C1 segment of cervical spinal cord (tissue), 14 donors: Measurements from ENCODE around the gene OR2T5.
"Not testable (repeated sequence)": the region's sequence is repeated elsewhere in the genome, so short reads cannot be mapped to it uniquely, and the experiment has no call there.

Source experiments
- DNase-seq, 14 donors: peaks; one replicate each; lab custom pipeline; 2025; lab: John Stamatoyannopoulos, UW

Gene OR2T5, protein sequence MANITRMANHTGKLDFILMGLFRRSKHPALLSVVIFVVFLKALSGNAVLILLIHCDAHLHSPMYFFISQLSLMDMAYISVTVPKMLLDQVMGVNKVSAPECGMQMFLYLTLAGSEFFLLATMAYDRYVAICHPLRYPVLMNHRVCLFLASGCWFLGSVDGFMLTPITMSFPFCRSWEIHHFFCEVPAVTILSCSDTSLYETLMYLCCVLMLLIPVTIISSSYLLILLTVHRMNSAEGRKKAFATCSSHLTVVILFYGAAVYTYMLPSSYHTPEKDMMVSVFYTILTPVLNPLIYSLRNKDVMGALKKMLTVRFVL

DNA sequence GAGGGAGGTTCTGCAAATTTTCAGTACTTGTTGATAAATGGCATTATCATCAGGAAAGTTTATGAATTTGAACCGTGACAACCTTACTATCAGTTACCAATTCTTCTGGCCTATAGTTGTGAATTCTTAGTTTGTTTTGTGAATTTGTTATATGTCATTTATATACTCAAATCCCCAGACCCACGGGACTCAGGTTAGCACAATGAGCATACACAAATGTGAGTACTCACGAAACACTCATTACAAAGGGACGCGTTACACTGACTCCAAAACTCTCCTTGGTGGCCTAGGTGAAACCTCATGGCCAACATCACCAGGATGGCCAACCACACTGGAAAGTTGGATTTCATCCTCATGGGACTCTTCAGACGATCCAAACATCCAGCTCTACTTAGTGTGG lies at the start of gene OR2T5:
OR2T5 (plus strand) TSS at position 301 of the 400 bp plus-strand sequence; CDS start at position 301, 0 bp downstream.
- not testable (repeated sequence) for DNase-seq

DNA sequence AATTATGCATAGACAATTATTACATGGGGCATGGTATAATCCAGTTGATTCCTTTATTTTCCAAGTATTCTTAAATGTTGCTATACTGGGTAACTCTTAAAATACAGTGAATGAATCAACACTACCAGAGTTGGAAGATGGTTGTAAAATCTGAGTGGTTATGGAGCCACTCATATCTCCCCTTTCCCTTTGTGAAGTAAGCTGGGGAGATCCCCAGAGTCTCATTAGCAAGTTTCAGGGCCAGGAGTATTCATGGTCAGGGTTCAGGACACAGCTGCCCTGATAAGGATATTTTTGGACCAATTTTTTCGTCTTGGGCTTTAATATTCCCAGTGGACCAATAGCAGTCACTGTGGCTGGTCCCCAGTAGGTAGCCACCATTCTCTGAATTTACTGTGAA lies 49.7 kb upstream of the OR2T5 start:
- DNase-seq = not testable (repeated sequence)

DNA sequence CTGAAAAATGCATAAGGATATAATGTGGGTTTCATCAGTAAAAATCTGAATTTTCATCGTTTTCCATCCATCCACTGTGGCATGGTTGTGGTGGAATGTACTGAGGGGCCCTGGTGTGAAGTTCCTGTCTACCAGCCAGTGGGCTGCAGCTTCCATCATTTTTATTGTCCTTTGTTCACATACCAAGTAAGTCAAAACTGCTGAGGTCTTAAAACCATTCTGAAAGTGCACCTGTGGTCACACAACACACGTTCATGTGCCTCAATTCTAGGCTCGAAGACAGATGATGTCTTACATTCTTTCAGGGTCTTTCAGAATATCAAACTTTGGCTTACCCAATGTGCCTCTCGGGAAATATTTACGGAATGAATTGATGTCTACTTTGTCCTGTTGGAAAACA lies 49.1 kb upstream of the OR2T5 start:
- DNase-seq = not testable (repeated sequence)

DNA sequence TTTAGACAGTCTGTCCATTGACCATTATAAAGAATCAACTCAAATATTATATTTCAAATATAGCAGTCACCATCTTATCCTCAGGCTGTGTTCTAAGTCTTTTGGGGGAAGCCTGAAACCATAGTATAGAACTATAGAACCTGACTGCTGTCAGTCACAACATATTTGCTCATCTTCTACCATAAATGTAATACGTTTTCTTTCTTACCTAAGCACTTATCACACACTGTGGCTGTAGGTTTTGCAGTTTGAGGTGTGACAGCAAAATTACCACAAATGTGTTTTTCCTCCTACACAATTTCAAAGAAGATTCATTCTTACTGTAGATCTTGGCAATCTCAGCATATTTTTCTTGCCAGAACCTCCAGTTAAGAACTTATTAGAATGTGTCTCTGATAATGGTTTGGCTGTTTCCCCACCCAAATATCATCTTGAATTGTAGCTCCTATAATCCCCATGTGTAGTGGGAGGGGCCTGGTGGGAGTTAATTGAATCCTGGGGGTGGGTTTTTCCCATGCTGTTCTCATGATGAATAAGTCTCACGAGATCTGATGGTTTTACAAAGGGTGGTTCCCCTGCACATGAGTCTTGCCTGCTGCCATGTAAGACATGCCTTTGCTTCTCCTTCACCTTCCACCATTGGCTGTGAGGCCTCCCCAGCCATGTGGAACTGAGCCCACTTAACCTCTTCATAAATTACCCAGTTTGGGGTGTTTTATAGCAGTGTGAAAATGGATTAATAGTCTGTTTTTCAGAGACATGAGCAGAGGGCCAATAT lies 45.7 kb upstream of the OR2T5 start:
- not testable (repeated sequence) for DNase-seq

DNA sequence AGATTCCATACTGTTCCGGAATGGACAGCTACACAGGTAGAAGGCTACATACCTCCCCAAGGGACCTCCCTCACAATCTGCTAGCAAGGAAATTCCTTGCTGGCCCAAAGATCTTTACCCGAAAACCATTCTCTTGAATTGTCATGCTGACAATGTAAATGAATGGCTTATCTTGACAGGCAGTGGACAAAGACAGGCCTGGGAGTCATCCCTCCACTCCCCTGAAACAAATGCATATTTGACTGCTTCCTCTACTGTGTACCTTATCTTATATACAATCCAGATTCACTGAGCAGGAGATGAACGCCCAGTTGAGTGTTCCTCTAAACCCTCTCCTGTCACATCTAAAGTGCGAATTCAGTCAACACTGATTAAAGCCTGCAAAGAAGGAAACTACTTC lies 43.8 kb upstream of the OR2T5 start:
- DNase-seq = not testable (repeated sequence)

DNA sequence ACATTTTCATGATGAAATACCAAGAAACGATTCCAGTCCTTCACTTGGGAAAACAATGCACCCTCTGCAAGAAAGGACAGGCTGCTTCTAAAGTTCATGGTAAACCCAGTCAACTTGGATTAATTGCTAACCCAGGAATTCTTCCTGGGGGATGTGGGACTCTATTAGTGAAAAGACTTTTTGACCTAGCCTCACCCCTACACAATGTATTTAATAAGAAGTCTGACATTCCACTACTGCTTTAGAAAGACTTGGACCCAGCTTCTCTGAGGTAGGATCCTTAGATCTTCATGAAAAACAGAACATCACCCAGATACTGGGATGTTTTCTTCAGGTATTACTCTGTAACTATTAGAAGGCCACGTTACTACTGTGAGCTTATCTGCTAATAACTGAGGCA lies 43.0 kb upstream of the OR2T5 start, which contains the start of gene OR2T2:
OR2T2 (plus strand) TSS at position 239 of the 400 bp plus-strand sequence. CDS start 7,161 bp downstream, outside the sequence.
- DNase-seq = not testable (repeated sequence)

DNA sequence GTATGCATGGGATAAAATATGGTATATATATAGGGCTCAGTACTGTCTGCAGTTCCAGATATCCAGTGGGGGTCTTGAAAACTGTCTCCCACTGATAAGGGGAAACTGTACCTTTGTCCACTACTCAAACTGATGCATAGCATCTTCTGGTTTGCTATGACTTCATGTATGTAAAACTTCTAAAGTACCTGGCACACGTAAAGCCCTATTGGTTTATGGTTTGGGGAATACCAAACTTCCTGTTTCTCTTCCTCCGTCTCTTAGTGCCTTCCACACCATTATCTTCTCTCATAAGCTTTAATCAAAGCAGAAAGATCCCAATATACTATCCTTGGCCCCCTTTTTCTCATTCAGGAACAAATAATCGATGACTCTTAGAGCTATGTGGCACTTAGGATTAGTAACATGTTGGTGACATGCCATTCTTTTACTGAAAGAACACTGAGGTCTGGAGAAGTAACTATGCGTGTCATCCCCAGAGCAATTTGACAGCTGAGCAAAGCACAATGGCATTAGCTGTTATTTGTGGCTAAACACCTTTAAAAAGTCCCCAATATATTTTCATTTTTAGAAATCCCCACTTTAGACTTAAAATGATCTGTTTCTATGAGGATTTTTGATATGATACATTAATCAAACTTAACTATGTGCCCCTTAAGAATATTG lies 39.8 kb upstream of the OR2T5 start:
- DNase-seq = not testable (repeated sequence)

DNA sequence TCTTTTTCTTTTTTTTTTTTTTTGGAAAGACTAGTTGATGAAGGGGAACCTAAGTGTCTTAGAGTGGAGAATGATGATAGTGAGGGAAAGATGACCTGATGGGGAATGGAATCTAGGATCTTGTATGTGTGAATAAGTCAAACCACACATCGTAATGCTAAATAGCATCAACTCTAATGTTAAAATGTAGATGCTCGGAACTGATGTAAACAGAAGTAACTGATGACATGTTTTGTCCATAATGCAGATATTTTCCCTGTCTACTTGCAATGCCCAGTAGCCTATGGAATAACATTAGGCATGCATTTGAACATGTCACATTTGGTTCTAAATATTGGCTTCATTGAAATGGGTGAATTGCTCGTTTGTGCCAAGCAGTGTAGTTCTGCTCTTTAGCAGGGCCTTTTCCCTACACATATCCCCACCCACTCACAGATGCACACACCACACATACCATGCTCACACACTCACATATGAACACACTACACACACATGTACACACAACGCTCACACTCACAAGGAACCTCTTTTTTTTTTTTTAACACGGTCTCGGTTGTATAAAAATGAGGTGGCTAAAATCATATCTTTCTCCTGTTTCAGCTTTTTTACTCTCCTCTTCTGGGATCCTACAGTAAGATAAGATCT lies 38.4 kb upstream of the OR2T5 start:
- DNase-seq = not testable (repeated sequence)

DNA sequence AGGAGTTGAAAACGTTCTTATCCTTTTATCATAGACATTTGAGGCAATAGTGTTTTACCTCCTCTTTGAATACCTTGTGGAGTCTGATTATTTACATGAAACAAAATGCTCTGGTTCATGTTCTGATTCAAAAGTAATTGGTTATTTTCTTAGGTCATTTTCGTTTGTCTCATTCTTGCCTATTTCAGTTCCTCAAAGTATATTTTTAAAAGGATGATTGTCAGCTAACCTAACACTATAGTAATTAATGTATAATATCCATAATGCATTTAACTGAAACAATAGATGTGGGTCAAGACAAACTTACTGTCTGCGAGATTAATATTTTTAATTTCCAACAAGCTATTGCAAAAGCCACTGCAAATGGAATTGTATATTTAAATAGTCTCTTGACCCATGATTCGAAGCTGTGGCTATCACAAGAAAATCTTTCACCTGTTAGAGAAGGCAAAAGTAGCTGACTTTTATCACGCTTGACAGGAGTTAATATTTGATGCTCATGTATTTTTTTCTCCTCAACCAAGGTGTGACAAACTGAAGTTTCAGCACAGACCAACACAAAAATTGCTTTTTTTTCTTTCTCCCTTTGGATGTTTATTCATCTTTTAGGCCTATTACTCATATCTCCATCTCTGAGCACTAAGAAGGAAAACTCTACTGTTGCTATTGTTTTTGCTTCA lies 37.8 kb upstream of the OR2T5 start:
- not testable (repeated sequence) for DNase-seq

DNA sequence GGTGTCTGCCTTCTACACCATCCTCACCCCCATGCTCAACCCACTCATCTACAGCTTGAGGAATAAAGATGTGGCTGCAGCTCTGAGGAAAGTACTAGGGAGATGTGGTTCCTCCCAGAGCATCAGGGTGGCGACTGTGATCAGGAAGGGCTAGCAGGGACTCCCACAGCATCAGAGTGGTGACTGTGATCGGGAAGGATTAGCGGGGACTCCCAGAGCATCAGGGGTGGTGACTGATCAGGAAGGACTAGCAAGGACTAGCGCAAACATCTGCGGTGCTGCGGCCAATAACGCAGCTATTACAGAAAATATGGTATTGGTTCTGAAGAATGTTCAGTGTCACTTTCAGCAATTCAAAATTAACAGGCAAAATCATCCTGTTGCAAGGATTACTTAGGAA lies 34.8 kb upstream of the OR2T5 start:
- DNase-seq = not testable (repeated sequence)

DNA sequence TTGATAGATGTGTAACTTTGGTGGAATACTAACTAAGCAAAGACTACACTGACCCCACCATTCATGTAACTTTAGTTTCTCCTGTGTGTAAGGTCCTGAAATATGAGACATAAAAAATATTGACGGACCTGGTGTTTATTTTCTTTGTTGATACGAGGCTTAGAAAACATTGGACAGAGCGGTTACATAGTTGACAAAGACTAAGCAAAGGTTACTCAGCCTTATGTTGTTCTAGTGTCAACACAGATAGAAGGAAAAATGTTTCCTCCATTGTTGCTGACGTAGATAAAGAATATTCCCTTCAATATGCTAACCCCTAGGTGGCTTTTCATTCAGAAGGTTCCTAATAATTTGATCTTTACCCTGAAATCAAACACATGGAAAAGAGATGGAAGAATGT lies 33.3 kb upstream of the OR2T5 start:
- not testable (repeated sequence) for DNase-seq

DNA sequence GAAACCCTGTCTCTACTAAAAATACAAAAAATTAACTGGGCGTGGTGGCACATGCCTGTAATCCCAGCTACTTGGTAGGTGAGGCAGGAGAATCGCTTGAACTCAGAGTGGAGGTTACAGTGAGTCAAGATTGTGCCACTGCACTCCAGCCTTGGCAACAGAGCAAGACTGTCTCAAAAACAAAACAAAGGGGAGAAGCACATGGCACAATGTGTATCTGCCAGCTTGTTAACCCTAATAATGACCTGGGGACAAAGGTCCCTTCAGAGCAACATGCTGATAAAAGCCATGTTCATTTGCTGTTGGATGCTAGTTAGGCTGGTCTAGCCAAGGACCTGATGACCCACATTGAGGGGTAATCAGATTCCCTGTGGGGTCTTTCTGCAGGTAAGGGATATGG lies 31.8 kb upstream of the OR2T5 start:
- not testable (repeated sequence) for DNase-seq

DNA sequence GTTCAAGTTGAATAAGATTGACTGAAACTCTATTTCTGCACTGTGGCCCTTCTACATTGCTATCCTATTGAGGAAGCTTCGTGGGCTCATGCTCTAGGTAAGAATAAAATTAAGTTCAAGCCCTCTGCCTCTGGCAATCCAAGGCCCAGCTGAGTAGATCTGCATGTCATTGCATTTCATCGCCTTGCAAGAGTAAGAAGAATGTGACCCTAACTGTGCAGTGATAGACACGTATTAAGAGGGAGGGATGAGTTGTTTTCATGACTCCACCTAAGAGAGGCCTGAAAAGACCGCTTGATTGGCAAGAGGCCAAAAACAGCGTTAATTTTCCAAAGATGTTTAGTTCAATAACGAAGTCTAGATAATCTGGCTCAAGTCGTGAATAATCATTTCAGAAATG lies 29.3 kb upstream of the OR2T5 start:
- DNase-seq = not testable (repeated sequence)

DNA sequence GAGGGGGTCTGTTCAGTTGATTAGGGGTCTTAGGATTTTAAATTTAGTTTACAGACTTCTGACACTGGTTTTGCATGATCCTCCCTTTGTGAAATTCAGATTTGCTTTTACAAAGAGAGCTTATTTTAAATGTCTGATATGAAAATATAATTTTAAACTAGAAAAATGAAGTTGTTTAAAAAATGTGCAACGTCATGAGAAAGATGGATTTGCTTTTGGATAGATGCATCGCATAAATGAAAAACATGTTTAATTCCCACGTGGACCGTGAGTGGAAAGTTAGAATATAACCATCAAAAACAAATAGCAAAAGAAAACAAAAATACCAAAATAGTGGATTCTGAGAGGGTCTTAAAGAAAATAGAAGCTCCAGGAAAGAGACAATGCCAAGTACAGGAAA lies 17.2 kb upstream of the OR2T5 start:
- DNase-seq = no peak

DNA sequence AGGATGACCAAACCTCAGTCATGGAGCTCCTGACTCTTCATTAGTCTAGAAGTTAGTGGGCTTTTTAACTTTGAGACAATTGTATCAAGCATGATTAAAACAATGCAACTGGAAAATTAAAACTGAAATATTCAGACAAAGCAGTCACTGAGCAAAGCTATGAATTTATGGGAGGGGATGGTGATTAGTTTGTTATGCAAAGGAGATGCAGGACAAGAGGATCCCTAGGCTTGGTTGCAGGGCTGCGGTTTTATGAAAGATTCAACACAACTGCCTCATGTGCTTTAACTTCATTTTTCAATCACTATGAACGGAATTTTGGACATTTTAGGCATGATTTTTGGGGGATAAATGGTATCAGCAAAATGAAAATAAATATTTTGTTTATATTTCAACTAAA lies 16.3 kb upstream of the OR2T5 start:
- DNase-seq = not testable (repeated sequence)

DNA sequence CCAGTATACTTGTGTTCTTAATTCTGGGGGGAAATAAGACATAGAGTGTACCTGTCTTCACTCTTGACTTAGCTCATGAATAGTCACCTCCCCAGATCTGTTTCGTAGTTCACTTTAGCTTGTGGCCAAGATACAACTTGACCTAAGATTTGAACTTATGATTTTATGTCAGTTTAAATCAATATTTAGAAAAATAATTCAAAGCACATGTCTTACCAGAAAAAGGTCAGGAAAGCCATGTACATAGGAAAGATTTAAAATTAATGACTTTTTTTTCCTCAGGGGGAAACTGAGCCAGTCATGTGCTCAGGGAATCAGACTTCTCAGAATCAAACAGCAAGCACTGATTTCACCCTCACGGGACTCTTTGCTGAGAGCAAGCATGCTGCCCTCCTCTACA lies 15.3 kb upstream of the OR2T5 start, which contains the start of gene OR2T3:
OR2T3 (plus strand) TSS at position 301 of the 400 bp plus-strand sequence; CDS start at position 301, 0 bp downstream.
- not testable (repeated sequence) for DNase-seq

DNA sequence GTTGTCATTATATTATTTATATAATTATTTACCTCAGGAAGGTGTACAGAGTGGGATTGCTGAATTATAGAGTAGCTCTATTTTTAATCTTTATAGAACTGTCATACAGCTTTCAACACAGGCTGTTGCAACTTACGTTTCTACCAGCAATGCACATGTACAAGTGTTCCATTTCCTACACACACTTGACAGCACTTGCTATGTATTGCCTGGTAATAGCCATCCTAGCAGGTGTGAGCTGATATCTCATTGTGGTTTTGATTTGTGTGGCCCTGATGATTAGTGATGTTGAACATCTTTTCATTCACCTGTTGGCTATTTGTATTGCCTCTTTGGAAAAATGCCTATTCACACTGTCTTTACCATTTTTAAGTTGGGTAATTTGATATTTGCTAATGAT lies 12.7 kb upstream of the OR2T5 start:
- DNase-seq = not testable (repeated sequence)

DNA sequence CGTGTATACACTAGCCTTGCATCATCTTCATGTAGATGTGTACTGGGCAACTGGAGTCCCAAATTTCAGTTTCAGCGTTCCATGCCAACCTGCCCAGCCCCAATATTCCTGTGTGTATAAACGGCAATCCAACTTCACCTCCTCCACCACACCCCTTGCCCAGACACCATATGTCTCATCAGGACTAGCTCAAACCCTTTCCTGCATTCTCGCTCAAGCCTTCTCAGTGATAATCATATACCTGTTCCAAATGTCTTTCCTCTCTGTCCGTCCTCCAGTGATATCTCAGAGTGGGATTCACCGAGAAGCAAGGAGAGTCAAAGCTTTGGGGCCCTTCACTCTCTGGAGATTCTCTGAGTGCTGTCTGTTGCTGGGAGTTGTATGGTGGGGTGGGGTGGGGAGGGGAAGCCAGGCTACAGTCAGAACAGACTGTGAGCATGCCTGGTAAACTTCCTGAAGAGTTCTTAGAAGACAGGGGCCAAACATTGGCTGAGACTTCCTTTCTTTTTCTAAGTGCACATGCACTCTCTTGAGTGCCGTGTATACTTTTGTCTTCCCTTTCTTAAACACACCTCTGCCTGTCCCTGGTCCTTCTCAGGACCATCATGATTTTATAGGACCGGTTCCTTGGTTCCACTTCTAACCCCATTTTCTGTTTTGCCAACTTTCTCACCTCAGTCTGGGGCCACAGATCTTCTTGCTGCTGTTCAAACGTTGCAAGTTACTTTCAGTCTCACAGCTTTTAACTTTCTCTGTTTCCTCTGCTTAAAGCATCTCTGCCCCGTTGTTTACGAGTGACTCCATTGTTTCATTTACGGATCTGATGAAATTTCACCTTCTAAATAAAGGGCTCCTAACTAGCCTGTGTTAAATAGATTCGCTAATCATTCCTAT lies 6.5 kb upstream of the OR2T5 start:
- not testable (repeated sequence) for DNase-seq

DNA sequence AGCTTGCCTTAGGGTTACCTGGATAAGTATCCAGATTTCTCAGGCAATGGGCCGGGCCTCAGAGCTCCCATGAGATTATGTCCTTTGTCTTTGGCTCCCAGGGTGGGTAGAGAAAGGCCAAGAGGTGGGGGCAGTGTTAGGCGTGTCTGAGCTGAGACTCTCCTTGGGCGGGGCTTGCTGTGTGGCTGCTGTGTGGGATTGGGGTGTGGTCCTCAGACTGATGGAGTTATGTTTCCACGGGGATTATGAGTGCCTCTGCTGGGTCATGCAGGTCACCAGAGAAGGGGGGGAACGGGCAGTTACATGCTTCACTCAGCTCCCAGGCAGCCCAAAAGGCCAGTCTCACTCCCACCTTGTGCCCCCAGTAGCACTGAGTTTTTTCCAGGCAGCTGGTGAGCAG lies 8.3 kb downstream of the OR2T5 start:
- DNase-seq = not testable (repeated sequence)
